ENCODE measurements around the gene DLG1. TPM values are rescaled to one million over a fixed set of nuclear protein-coding genes. Genes with fewer than 3 reads are reported as not detected.

Gene DLG1
- total and polyA plus RNA-seq, 9 of the 15 experiments (the other 6 are each of a cell fraction or from before 2014, with no cell fraction given): 9.4 to 63.5 (median 43.6) TPM

DNA sequence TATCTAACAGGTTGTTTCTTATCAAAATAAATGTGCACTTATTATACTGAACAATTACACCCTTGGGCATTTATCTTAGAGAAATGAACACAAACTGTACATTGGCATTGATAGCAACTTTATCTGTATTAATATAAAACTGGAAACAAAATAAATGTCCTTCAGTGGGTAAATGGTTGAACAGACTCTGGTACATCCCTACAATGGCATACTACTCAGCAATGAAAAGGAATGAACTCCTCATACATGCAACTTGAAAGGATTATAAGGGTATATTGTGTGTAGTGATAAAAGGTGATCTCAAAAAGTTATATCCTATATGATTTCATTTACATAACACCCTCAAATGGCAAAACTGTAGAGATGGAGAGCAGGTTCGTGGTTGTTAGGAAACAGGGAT is 23.7 kb upstream of the DLG1 start:
- Histone ChIP-seq H3K4me3 (no peak overlapping the region), H3K9ac (ENCODE audit: insufficient read depth in 1 of 2, low read depth in 2 of 2, low read length in 2 of 2) (no peak overlapping the region), H2AFZ (ENCODE audit: low read depth, low read length) (no peak overlapping the region), H3K27me3 (ENCODE audit: control insufficient read depth in 2 of 2, insufficient read depth in 2 of 2, low read length in 2 of 2) (no peaks in the 10 kb centered on the region), H3K9me1 (ENCODE audit: control insufficient read depth, insufficient read depth, low read length) (no peaks in the 10 kb centered on the region), H3K9me3 (replicated peaks; ENCODE audit: control insufficient read depth, insufficient read depth, low read depth, low read length) (no peaks in the 10 kb centered on the region; the same call in 1 of the 2 replicates), H3K4me1 (replicated peaks in 1 of 2; ENCODE audit: control insufficient read depth in 2 of 2, insufficient read depth in 2 of 2, low read length in 2 of 2) (no peaks in the 10 kb centered on the region), H3K4me2 (ENCODE audit: insufficient read depth, low read length) (no peak overlapping the region), H4K20me1 (replicated peaks; ENCODE audit: control insufficient read depth, insufficient read depth, low read length) (no peaks in the 10 kb centered on the region), H3K27ac (ENCODE audit: extremely low read depth, low read depth, low read length) (no peak overlapping the region), H3K79me2 (ENCODE audit: control insufficient read depth, insufficient read depth, low read length) (no peaks in the 10 kb centered on the region), H3K36me3 (ENCODE audit: control insufficient read depth, insufficient read depth, low read length) (no peaks in the 10 kb centered on the region)
- DNase-seq (ENCODE audit: extremely low read depth in 1 of 4, low spot score in 3 of 4) (no peak), FAIRE-seq (no peak), ATAC-seq (no peak)
- WGBS (ENCODE audit: insufficient coverage, low coverage, missing lambda C conversion rate): 10% methylated on average over 1 of the region's 1 CpG
- ChIA-PET CTCF (ENCODE audit: low intra/inter-chr PET ratio) (no interaction called here), POLR2A (no interaction called here)
- BruUV-seq (replicated peaks): no TSS peak
- intact Hi-C loops (cut with micrococcal nuclease) (no loop called here), in situ Hi-C loops (cut with MboI) (no loop called here)
- TF ChIP-seq RBM25 (IDR thresholded peaks at IDR 0.05; ENCODE audit: low read depth, low read length, severe bottlenecking) (peak; percentile 90), ZNF282 (CRISPR knock-in tag; IDR thresholded peaks at IDR 0.05) (no peak), ZNF146 (CRISPR knock-in tag; IDR thresholded peaks at IDR 0.05; ENCODE audit: unreplicated experiment) (peak; percentile 92)

DNA sequence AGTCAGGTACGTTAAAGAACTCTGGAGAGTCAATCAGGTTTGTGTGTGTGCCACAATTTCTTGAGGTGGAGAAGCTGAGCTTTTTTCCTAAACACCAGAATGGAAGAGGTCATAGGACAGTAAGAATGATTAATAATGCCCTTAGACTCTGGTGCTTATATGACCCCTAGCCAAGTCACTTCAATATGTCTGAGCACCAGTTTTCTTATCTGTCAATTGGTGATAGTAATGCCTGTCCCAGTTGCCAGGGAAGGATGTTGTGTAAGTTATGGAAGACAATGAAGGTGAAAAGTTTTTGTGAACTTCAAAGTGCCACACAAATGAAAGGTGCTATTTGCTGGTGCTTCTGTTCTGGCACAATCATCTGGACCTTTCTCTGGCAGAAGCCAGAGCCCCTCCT is 22.2 kb upstream of the DLG1 start:
- intact Hi-C loops (cut with micrococcal nuclease) (no loop called here), in situ Hi-C loops (cut with MboI) (no loop called here)
- Histone ChIP-seq H3K4me1 (replicated peaks in 1 of 2; ENCODE audit: control insufficient read depth in 2 of 2, insufficient read depth in 2 of 2, low read length in 2 of 2) (no peaks in the 10 kb centered on the region), H3K36me3 (ENCODE audit: control insufficient read depth, insufficient read depth, low read length) (no peaks in the 10 kb centered on the region), H3K9me1 (ENCODE audit: control insufficient read depth, insufficient read depth, low read length) (no peaks in the 10 kb centered on the region), H2AFZ (ENCODE audit: low read depth, low read length) (no peak overlapping the region), H3K27me3 (ENCODE audit: control insufficient read depth in 2 of 2, insufficient read depth in 2 of 2, low read length in 2 of 2) (no peaks in the 10 kb centered on the region), H4K20me1 (replicated peaks; ENCODE audit: control insufficient read depth, insufficient read depth, low read length) (no peaks in the 10 kb centered on the region), H3K9ac (ENCODE audit: insufficient read depth in 1 of 2, low read depth in 2 of 2, low read length in 2 of 2) (no peak overlapping the region), H3K9me3 (replicated peaks; ENCODE audit: control insufficient read depth, insufficient read depth, low read depth, low read length) (no peaks in the 10 kb centered on the region; the same call in 1 of the 2 replicates), H3K4me2 (ENCODE audit: insufficient read depth, low read length) (no peak overlapping the region), H3K4me3 (no peak overlapping the region), H3K27ac (ENCODE audit: extremely low read depth, low read depth, low read length) (no peak overlapping the region), H3K79me2 (ENCODE audit: control insufficient read depth, insufficient read depth, low read length) (no peaks in the 10 kb centered on the region)
- ATAC-seq (no peak), FAIRE-seq (no peak), DNase-seq (ENCODE audit: extremely low read depth in 1 of 4, low spot score in 3 of 4) (no peak)
- POLR2A ChIA-PET: interaction anchor here (0.7 kb wide), 1 partner anchor 21 kb away, joined by 3 read pairs; no protein-coding TSS in a partner anchor
- WGBS (ENCODE audit: insufficient coverage, low coverage, missing lambda C conversion rate): 0% methylated on average over 1 of the region's 1 CpG
- BruUV-seq (replicated peaks): no TSS peak
- CTCF ChIA-PET (ENCODE audit: low intra/inter-chr PET ratio): no interaction called here
- no peak for TF ChIP-seq ZNF263 (CRISPR knock-in tag; IDR thresholded peaks at IDR 0.05; ENCODE audit: borderline replicate concordance)
- TF ChIP-seq ZNF143 (CRISPR knock-in tag; IDR thresholded peaks at IDR 0.05): no peak
- TF ChIP-seq TARDBP (IDR thresholded peaks at IDR 0.05): no peak
- TF ChIP-seq ZZZ3 (IDR thresholded peaks at IDR 0.05): no peak
- TF ChIP-seq, protein P1, sequence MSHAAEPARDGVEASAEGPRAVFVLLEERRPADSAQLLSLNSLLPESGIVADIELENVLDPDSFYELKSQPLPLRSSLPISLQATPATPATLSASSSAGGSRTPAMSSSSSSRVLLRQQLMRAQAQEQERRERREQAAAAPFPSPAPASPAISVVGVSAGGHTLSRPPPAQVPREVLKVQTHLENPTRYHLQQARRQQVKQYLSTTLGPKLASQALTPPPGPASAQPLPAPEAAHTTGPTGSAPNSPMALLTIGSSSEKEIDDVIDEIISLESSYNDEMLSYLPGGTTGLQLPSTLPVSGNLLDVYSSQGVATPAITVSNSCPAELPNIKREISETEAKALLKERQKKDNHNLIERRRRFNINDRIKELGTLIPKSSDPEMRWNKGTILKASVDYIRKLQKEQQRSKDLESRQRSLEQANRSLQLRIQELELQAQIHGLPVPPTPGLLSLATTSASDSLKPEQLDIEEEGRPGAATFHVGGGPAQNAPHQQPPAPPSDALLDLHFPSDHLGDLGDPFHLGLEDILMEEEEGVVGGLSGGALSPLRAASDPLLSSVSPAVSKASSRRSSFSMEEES (CRISPR knock-in tag; IDR thresholded peaks at IDR 0.05): no peak
- TF ChIP-seq KDM2B (CRISPR knock-in tag; IDR thresholded peaks at IDR 0.05): no peak
